ENCODE measurements around the gene GPD1L.
A peak's percentile ranks its signal among the peaks of the same experiment; 100 is the strongest.
"Not testable (repeated sequence)": the region's sequence is repeated elsewhere in the genome, so short reads cannot be mapped to it uniquely, and the experiment has no call there.

GPD1L gene

GRCh38 chr3:32186097-32186496 lies 79.7 kb downstream of the GPD1L start:
- DNase-seq: no peak

DNA sequence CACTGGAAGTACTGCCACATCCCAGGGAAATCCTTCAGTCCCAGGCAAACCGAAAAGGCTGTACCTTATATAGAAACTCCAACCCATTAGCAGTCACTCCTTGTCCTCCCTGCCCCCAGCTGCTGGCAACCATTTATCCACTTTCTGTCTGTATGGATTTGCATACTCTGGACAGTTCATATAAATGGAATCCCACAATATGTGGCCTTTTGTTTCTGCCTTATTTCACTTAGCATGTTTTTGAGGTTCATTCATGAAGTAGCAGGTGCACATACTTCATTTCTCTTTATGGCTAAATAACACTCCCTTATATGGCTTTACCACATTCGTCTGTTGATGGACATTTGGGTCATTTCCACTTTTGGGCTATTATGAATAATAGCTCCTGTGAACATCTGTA lies 80.5 kb downstream of the GPD1L start:
- DNase-seq: no peak

DNA sequence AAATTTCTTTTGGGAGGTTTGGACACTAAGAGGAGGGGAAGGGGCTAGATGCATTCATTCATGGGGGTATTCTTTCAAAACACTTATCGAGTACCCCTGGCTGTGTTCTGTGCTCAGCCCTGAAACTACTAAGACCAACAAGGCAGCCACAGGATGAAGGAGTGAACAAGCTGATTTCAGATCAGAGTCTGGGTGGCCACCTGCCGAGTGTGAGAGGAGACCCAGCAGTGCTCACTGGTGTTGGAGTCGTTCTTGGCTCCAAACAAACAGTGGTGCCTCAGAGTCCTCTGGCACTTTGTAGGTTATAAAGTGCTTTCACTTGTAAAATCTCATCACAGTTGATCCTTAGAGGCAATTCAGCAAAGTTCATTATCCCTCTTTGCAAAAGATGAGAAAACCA lies 83.3 kb downstream of the GPD1L start:
- DNase-seq: no peak

DNA sequence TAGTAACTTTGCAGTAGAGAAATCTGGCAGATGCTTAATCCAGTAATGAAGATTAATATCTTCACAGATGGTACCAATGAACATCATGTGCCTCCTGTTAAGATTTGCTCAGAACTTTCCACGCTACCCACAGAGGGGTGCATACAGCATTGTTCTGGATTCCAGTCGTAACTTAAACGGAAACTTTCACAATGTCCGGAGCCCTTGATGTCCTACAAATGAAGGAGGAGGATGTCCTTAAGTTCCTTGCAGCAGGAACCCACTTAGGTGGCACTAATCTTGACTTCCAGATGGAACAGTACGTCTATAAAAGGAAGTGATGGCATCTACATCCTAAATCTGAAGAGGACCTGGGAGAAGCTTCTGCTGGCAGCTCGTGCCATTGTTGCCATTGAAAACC lies 84.1 kb downstream of the GPD1L start:
- DNase-seq: not testable (repeated sequence)

DNA sequence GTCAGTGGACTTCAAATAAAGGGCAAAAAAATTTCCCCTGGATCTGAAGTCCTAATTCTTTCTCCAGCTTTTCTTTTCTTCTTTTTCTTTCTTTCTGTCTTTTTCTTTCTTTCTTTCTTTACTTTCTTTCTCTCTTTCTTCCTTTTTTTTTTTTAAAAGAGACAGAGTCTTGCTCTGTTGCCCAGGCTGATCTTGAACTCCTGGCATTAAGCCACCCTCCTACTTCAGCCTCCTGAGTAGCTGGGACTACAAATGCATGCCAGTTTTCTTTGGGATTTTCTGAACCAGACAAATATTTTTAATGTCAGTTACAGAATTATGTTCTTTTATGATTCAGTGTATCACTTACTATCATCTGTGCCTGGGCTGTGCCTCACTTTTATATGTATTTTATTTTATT lies 86.7 kb downstream of the GPD1L start:
- DNase-seq: no peak

DNA sequence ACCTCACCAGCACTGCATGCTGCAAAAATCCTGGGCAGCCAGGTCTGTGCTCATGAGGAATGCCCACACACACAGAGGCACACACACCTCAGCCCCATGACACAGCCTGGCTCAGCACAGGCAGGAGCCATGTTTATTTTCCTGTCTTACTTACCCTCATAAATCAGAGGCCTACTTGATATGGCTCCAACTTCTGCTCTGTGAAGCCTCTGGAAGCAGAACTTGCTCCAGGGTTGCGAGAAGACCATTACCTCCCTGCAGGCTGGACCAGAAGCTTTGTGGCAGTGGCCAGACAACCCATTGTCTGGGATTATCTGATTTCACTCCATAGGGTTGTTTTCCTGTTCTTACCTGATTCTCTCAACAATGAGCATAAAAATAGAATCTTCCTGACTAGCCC lies 88.2 kb downstream of the GPD1L start:
- no peak for DNase-seq

- DNase-seq: no peak
Measured at GRCh38 chr3:32195995-32196540, 89.6 kb downstream of the GPD1L start.

DNA sequence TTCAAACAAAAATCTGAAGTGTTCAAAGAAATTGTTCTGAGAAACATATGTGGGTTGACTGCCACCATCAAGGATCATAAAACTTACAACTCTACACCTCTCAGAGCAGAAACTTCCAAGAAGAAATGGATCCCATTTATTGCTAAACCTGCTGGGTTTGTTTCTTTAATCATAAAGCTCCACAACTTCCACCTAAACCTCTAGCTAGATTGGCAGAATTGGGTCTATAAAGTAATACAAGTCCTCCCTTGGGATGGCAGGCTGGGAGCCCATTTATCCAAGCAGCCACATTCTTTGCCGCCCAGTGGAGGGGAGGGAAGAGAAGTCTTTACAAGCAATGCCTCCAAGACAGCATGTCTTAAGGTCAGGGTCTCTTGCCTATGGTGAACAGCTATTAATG lies 91.6 kb downstream of the GPD1L start:
- no peak for DNase-seq

- no peak for DNase-seq
Measured at GRCh38 chr3:32198714-32199113, 92.3 kb downstream of the GPD1L start.

GRCh38 chr3:32200490-32200889 lies 94.1 kb downstream of the GPD1L start:
- no peak for DNase-seq

DNA sequence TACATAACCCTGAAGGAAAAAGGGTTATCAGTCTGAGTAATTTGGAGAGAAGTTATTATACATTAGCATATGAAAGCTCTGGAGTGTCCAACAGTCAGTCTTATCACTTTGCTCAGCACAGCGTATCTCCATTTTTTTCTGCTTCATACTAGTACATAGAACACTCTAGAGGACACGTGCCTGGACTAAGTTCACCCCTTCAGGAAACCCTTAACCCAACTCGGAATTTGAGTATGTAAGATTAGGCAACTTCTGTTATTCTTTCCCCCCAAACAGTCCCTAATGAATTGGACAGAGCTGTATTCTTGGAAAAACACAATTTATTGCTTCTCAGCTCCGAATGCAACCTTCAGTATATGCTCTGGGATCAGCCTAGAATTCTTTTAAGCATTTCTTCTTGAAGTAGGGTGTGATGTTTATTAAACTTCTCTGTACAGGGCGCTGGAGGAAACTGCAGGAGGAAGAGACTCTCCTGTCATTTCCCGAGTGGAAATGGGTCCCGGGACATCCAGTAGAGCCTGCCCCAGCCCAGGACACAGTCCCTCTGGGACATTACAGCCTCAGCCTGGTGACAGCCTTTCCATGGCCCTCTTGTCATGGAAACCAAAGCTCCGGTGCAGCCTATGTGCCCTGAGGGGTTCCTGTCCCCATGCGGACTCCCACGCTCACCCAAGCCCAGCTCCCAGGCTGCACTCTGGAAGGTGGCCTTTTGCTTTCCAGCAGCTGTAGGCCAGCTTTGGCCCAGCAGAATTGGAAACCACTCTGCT lies 94.8 kb downstream of the GPD1L start:
- no peak for DNase-seq

DNA sequence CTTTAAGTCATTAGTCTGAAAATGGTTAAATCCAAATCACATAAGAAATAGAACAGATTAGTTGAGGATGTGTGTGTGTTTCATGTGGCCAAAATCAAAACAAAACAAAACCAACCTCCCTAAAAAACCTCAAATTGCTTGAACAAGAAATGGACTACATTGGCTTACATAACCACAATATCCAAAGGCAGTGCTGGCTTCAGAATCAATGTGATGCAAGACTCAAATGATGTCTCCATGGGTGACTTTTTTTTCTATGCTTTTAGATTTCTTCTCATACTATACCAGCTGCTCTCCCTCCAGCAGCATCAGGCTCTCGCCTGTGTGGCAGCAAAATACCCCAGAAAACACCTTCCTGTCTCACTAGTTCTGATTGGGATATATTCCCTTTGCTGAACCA lies 96.1 kb downstream of the GPD1L start:
- no peak for DNase-seq

- no peak for DNase-seq
Measured at GRCh38 chr3:32203854-32204253, 97.4 kb downstream of the GPD1L start.

- DNase-seq: peak; percentile 57
Measured at GRCh38 chr3:32208447-32208846, 102.0 kb downstream of the GPD1L start.

- DNase-seq: no peak
Measured at GRCh38 chr3:32215185-32215584, 108.8 kb downstream of the GPD1L start.

- peak; percentile 34 for DNase-seq
Measured at GRCh38 chr3:32216172-32216783, 109.9 kb downstream of the GPD1L start.

DNA sequence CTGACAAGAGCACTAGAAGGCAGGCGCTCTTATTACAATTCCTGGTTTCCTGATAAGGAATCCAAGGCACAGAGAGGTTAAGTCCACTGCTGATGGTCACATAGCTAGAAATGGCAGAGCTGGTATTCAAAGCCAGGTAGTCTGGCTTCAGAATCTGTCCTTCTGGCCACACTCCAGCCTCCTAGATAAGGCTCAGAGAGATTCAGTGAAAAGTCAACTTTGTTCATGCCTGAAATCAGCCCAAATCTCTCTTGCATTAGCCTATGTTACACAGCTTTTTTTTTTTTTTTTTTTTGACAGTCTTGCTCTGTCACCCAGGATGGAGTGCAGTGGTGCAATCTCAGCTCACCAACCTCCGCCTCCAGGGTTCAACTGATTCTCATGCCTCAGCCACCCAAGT lies 110.9 kb downstream of the GPD1L start:
- no peak for DNase-seq
